ENCODE data around the gene LSM10. TPM values are rescaled to one million over a fixed set of nuclear protein-coding genes. Genes with fewer than 3 reads are reported as not detected.

LSM10 gene
- total and polyA plus RNA-seq, 9 of the 15 experiments (the other 6 are each of a cell fraction or from before 2014, with no cell fraction given) = 13.2 to 146 (median 68.9) TPM

GRCh38 chr1:36372617-36373016, 25.1 kb downstream of the LSM10 start (continued):
- TF ChIP-seq RNF2 (IDR thresholded peaks at IDR 0.05) (peak; percentile 39; the same call in 1 of the 2 replicates), RBBP5 (IDR thresholded peaks at IDR 0.05; ENCODE audit: borderline replicate concordance, insufficient read depth, low read length, poor library complexity, severe bottlenecking) (peak; percentile 47), ATF3 (IDR thresholded peaks at IDR 0.05) (0 out of 2 replicates have a peak, but pooled peaks have one; percentile 12), ATF3 (CRISPR knock-in tag; conservative IDR thresholded peaks at IDR 0.05) (no peak), C11orf30 (IDR thresholded peaks at IDR 0.05; ENCODE audit: low read depth) (peak; percentile 82), THRAP3 (IDR thresholded peaks at IDR 0.05; ENCODE audit: borderline replicate concordance) (no peak), DPF2 (IDR thresholded peaks at IDR 0.05) (peak; percentile 43), JUN (IDR thresholded peaks at IDR 0.05; ENCODE audit: borderline replicate concordance, low read depth, low read length) (0 out of 2 replicates have a peak, but pooled peaks have one; percentile 20), JUN (CRISPR knock-in tag; IDR thresholded peaks at IDR 0.05; ENCODE audit: borderline replicate concordance) (no peak), HDAC1 (IDR thresholded peaks at IDR 0.05) (no peak), NCOR1 (IDR thresholded peaks at IDR 0.05) (peak; percentile 18; the same call in 1 of the 2 replicates), RB1 (IDR thresholded peaks at IDR 0.05; ENCODE audit: low read depth) (no peak), CXXC5 (CRISPR knock-in tag; IDR thresholded peaks at IDR 0.05) (peak; percentile 47; the same call in 1 of the 2 replicates), POLR2A (conservative IDR thresholded peaks at IDR 0.05) (peak; percentile 49; the same call in 1 of the 2 replicates), POLR2AphosphoS5 (IDR thresholded peaks at IDR 0.05; ENCODE audit: control insufficient read depth, insufficient read depth, low read depth, low read length) (peak; percentile 35; the same call in 1 of the 2 replicates)
- TF ChIP-seq, protein P1, sequence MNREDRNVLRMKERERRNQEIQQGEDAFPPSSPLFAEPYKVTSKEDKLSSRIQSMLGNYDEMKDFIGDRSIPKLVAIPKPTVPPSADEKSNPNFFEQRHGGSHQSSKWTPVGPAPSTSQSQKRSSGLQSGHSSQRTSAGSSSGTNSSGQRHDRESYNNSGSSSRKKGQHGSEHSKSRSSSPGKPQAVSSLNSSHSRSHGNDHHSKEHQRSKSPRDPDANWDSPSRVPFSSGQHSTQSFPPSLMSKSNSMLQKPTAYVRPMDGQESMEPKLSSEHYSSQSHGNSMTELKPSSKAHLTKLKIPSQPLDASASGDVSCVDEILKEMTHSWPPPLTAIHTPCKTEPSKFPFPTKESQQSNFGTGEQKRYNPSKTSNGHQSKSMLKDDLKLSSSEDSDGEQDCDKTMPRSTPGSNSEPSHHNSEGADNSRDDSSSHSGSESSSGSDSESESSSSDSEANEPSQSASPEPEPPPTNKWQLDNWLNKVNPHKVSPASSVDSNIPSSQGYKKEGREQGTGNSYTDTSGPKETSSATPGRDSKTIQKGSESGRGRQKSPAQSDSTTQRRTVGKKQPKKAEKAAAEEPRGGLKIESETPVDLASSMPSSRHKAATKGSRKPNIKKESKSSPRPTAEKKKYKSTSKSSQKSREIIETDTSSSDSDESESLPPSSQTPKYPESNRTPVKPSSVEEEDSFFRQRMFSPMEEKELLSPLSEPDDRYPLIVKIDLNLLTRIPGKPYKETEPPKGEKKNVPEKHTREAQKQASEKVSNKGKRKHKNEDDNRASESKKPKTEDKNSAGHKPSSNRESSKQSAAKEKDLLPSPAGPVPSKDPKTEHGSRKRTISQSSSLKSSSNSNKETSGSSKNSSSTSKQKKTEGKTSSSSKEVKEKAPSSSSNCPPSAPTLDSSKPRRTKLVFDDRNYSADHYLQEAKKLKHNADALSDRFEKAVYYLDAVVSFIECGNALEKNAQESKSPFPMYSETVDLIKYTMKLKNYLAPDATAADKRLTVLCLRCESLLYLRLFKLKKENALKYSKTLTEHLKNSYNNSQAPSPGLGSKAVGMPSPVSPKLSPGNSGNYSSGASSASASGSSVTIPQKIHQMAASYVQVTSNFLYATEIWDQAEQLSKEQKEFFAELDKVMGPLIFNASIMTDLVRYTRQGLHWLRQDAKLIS (CRISPR knock-in tag; IDR thresholded peaks at IDR 0.05) = no peak
- TF ChIP-seq, protein P2, sequence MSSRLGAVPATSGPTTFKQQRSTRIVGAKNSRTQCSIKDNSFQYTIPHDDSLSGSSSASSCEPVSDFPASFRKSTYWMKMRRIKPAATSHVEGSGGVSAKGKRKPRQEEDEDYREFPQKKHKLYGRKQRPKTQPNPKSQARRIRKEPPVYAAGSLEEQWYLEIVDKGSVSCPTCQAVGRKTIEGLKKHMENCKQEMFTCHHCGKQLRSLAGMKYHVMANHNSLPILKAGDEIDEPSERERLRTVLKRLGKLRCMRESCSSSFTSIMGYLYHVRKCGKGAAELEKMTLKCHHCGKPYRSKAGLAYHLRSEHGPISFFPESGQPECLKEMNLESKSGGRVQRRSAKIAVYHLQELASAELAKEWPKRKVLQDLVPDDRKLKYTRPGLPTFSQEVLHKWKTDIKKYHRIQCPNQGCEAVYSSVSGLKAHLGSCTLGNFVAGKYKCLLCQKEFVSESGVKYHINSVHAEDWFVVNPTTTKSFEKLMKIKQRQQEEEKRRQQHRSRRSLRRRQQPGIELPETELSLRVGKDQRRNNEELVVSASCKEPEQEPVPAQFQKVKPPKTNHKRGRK (tag; IDR thresholded peaks at IDR 0.05) = no peak
- TF ChIP-seq, protein P3, sequence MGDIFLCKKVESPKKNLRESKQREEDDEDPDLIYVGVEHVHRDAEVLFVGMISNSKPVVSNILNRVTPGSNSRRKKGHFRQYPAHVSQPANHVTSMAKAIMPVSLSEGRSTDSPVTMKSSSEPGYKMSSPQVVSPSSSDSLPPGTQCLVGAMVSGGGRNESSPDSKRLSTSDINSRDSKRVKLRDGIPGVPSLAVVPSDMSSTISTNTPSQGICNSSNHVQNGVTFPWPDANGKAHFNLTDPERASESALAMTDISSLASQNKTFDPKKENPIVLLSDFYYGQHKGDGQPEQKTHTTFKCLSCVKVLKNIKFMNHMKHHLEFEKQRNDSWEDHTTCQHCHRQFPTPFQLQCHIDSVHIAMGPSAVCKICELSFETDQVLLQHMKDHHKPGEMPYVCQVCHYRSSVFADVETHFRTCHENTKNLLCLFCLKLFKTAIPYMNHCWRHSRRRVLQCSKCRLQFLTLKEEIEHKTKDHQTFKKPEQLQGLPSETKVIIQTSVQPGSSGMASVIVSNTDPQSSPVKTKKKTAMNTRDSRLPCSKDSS (IDR thresholded peaks at IDR 0.05; ENCODE audit: low read depth, partially characterized antibody) = no peak
- TF ChIP-seq, protein P4, sequence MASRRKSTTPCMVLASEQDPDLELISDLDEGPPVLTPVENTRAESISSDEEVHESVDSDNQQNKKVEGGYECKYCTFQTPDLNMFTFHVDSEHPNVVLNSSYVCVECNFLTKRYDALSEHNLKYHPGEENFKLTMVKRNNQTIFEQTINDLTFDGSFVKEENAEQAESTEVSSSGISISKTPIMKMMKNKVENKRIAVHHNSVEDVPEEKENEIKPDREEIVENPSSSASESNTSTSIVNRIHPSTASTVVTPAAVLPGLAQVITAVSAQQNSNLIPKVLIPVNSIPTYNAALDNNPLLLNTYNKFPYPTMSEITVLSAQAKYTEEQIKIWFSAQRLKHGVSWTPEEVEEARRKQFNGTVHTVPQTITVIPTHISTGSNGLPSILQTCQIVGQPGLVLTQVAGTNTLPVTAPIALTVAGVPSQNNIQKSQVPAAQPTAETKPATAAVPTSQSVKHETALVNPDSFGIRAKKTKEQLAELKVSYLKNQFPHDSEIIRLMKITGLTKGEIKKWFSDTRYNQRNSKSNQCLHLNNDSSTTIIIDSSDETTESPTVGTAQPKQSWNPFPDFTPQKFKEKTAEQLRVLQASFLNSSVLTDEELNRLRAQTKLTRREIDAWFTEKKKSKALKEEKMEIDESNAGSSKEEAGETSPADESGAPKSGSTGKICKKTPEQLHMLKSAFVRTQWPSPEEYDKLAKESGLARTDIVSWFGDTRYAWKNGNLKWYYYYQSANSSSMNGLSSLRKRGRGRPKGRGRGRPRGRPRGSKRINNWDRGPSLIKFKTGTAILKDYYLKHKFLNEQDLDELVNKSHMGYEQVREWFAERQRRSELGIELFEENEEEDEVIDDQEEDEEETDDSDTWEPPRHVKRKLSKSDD (conservative IDR thresholded peaks at IDR 0.05; ENCODE audit: low read length) = no peak

Measured in K562 (cell line).